H1 (cell line): ENCODE data around the gene VIPR1. TPM values are rescaled to one million over a fixed set of nuclear protein-coding genes. Genes with fewer than 3 reads are reported as not detected.

ENCODE experiments used
- CTCF ChIA-PET: fragments of 300-600 bp; sonication (Branson Sonifier 250); formaldehyde crosslinking; loops from one replicate; lab custom pipeline; 2021; ENCODE audit not compliant: partially characterized antibody; lab: Charles Lee
- POLR2A ChIA-PET: fragments of 300-600 bp; sonication (Branson Sonifier 250); formaldehyde crosslinking; loops from one replicate; lab custom pipeline; 2021; ENCODE audit warnings: inconsistent platforms; ENCODE audit not compliant: partially characterized antibody; lab: Charles Lee
- DNase-seq, 2 experiments: peaks; one replicate each; pipeline versions ENCODE4 v3.0.0 to v3.0.0-alpha.2; 2010 to 2022; ENCODE audit warnings: low spot score in 2 of 2, low read depth in 1 of 2, mixed read lengths in 1 of 2
- FAIRE-seq: peaks from 2 replicates; lab custom pipeline; 2011; peaks lifted over from hg19 to GRCh38; lab: Jason Lieb, UNC
- H2AFZ ChIP-seq: 2 replicates; pipeline ENCODE4 v1.8.1; 2012; ENCODE audit warnings: low read length, inconsistent platforms
- H2AK5ac ChIP-seq: 2 replicates; pipeline ENCODE4 v1.6.1; 2013; ENCODE audit warnings: low read depth, low read length
- H2BK120ac ChIP-seq: replicated peaks from 2 replicates; pipeline ENCODE3; 2013; ENCODE audit warnings: low read depth, low read length, inconsistent platforms
- H2BK12ac ChIP-seq: 2 replicates; pipeline ENCODE4 v1.6.1; 2013; ENCODE audit warnings: low read depth, low read length
- H2BK15ac ChIP-seq: 2 replicates; pipeline ENCODE4 v1.6.1; 2013; ENCODE audit warnings: low read length
- H2BK20ac ChIP-seq: 2 replicates; pipeline ENCODE4 v1.6.1; 2013; ENCODE audit warnings: low read length
- H2BK5ac ChIP-seq: 2 replicates; pipeline ENCODE4 v1.6.1; 2013; ENCODE audit warnings: low read depth, low read length
- H3K14ac ChIP-seq: 2 replicates; pipeline ENCODE4 v1.6.1; 2013; ENCODE audit warnings: inconsistent platforms; ENCODE audit not compliant: insufficient read length
- H3K18ac ChIP-seq: 2 replicates; pipeline ENCODE4 v1.6.1; 2013; ENCODE audit warnings: low read length; ENCODE audit errors: extremely low read depth
- H3K23ac ChIP-seq: 2 replicates; pipeline ENCODE4 v1.6.1; 2013; ENCODE audit warnings: inconsistent platforms; ENCODE audit not compliant: insufficient read length
- H3K23me2 ChIP-seq: 2 replicates; pipeline ENCODE4 v1.6.1; 2013; ENCODE audit warnings: low read depth, low read length
- H3K27ac ChIP-seq: 2 replicates; pipeline ENCODE4 v1.6.1; 2011; ENCODE audit warnings: low read depth, low read length, inconsistent platforms
- H3K27me3 ChIP-seq, 4 experiments: replicated peaks in 1 of 4; 1 replicate in 1 of 4; 2 replicates in 3 of 4; pipeline versions ENCODE4 v1.6.1 to v1.8.1; 2011 to 2013; ENCODE audit warnings: low read length in 3 of 4, mild to moderate bottlenecking in 3 of 4, inconsistent platforms in 2 of 4, mixed read lengths in 2 of 4, moderate library complexity in 1 of 4; ENCODE audit not compliant: control insufficient read depth in 3 of 4, insufficient read depth in 3 of 4; ENCODE audit errors: extremely low read depth in 1 of 4
- H3K36me3 ChIP-seq, 4 experiments: 2 replicates each; pipeline versions ENCODE4 v1.6.1 to v1.8.1; 2011 to 2013; ENCODE audit warnings: mild to moderate bottlenecking in 4 of 4, low read length in 3 of 4, moderate library complexity in 2 of 4, control low read depth in 1 of 4, inconsistent platforms in 1 of 4; ENCODE audit not compliant: insufficient read depth in 4 of 4, control insufficient read depth in 2 of 4
- H3K4ac ChIP-seq: replicated peaks from 2 replicates; pipeline ENCODE3; 2013; ENCODE audit warnings: low read length, low read depth, mixed read lengths, inconsistent platforms; ENCODE audit not compliant: insufficient read length
- H3K4me1 ChIP-seq, 4 experiments: replicated peaks in 1 of 4; 1 replicate in 1 of 4; 2 replicates in 3 of 4; pipeline versions ENCODE4 v1.6.1 to v1.8.1; 2011 to 2013; ENCODE audit warnings: low read length in 3 of 4, inconsistent platforms in 2 of 4, mixed read lengths in 1 of 4; ENCODE audit not compliant: insufficient read depth in 4 of 4, control insufficient read depth in 3 of 4
- H3K4me2 ChIP-seq, 2 experiments: 2 replicates each; pipeline versions ENCODE4 v1.6.1 to v1.8.1; 2011 to 2013; ENCODE audit warnings: low read depth in 2 of 2, low read length in 2 of 2, control low read depth in 1 of 2, inconsistent platforms in 1 of 2, mild to moderate bottlenecking in 1 of 2; ENCODE audit not compliant: insufficient read depth in 1 of 2
- H3K4me3 ChIP-seq, 4 experiments: fragments of 200-600, 300-600 bp in 1 of 4; sonication (generic), shearing (Covaris generic), sonication (Bioruptor Twin) in 1 of 4; 2 replicates each; pipeline versions ENCODE4 v1.5.1 to v1.8.1; 2011 to 2016; ENCODE audit warnings: low read length in 4 of 4, low read depth in 3 of 4, control low read depth in 2 of 4, inconsistent platforms in 2 of 4, mild to moderate bottlenecking in 2 of 4, mixed read lengths in 1 of 4, moderate library complexity in 1 of 4; ENCODE audit not compliant: insufficient read depth in 2 of 4; ENCODE audit errors: extremely low read depth in 1 of 4
- H3K56ac ChIP-seq: replicated peaks from 2 replicates; pipeline ENCODE3; 2013; ENCODE audit warnings: low read depth, mild to moderate bottlenecking, mixed read lengths, low read length, inconsistent platforms; ENCODE audit not compliant: insufficient read length
- H3K79me1 ChIP-seq: 2 replicates; pipeline ENCODE4 v1.6.1; 2013; ENCODE audit warnings: low read depth, low read length, control low read depth
- H3K79me2 ChIP-seq, 2 experiments: 2 replicates each; pipeline versions ENCODE4 v1.6.1 to v1.8.1; 2012 to 2013; ENCODE audit warnings: low read length in 2 of 2, mild to moderate bottlenecking in 2 of 2, inconsistent platforms in 1 of 2; ENCODE audit not compliant: insufficient read depth in 2 of 2, control insufficient read depth in 1 of 2
- H3K9ac ChIP-seq, 4 experiments: replicated peaks in 1 of 4; 1 replicate in 1 of 4; 2 replicates in 3 of 4; pipeline versions ENCODE4 v1.6.1 to v1.8.1; 2011 to 2013; ENCODE audit warnings: low read depth in 3 of 4, low read length in 3 of 4, control low read depth in 2 of 4, mild to moderate bottlenecking in 2 of 4, moderate library complexity in 2 of 4, inconsistent platforms in 1 of 4; ENCODE audit errors: extremely low read depth in 1 of 4
- H3K9me3 ChIP-seq, 2 experiments: 2 replicates each; pipeline versions ENCODE4 v1.6.1 to v1.8.1; 2012 to 2013; ENCODE audit warnings: mild to moderate bottlenecking in 2 of 2, moderate library complexity in 2 of 2, control low read depth in 1 of 2, inconsistent platforms in 1 of 2, low read depth in 1 of 2, low read length in 1 of 2, mixed read lengths in 1 of 2; ENCODE audit not compliant: insufficient read depth in 2 of 2
- H4K20me1 ChIP-seq, 2 experiments: replicated peaks in 1 of 2; 2 replicates each; pipeline versions ENCODE3 to v1.8.1; 2011 to 2013; ENCODE audit warnings: inconsistent platforms in 2 of 2, low read length in 2 of 2, mild to moderate bottlenecking in 1 of 2; ENCODE audit not compliant: insufficient read depth in 2 of 2, control insufficient read depth in 1 of 2
- H4K5ac ChIP-seq: 2 replicates; pipeline ENCODE4 v1.6.1; 2013; ENCODE audit warnings: low read length, low read depth, mixed read lengths, inconsistent platforms; ENCODE audit not compliant: insufficient read length
- H4K8ac ChIP-seq: 2 replicates; pipeline ENCODE4 v1.8.0; 2013; ENCODE audit warnings: mild to moderate bottlenecking, moderate library complexity, low read length, inconsistent platforms; ENCODE audit not compliant: insufficient read depth; ENCODE audit errors: extremely low read depth
- H4K91ac ChIP-seq: replicated peaks from 2 replicates; pipeline ENCODE3; 2013; ENCODE audit warnings: low read length, mixed read lengths, inconsistent platforms; ENCODE audit not compliant: insufficient read length
- ATF3 ChIP-seq: IDR thresholded peaks from 2 replicates; pipeline ENCODE4 v1.6.1; 2011; ENCODE audit warnings: low read depth, mild to moderate bottlenecking, low read length; ENCODE audit not compliant: insufficient read depth
- GABPA ChIP-seq: IDR thresholded peaks from 2 replicates; pipeline ENCODE4 v1.6.1; 2011; ENCODE audit warnings: mild to moderate bottlenecking, low read length, moderate library complexity, borderline replicate concordance; ENCODE audit not compliant: insufficient read depth
- JUND ChIP-seq: IDR thresholded peaks from 2 replicates; pipeline ENCODE4 v1.6.1; 2011; ENCODE audit warnings: mild to moderate bottlenecking, improper control_type of control experiment, low read length
- NANOG ChIP-seq: IDR thresholded peaks from 2 replicates; pipeline ENCODE4 v1.6.1; 2011; ENCODE audit warnings: low read length, low read depth, mild to moderate bottlenecking, inconsistent platforms; ENCODE audit not compliant: insufficient read depth, poor library complexity, severe bottlenecking
- SIX5 ChIP-seq: IDR thresholded peaks from 2 replicates; pipeline ENCODE4 v1.6.1; 2011; ENCODE audit warnings: mild to moderate bottlenecking, low read depth, low read length
- TAF7 ChIP-seq: optimal IDR thresholded peaks from 2 replicates; pipeline ENCODE3; 2011; ENCODE audit warnings: low read depth, mild to moderate bottlenecking, inconsistent platforms, low read length, moderate library complexity, borderline replicate concordance
- WGBS, 2 experiments: shearing (Covaris generic) in 1 of 2; methylation state at CpG; one replicate each; pipeline versions ENCODE4 v1.1.6 to v1.1.7; 2013 to 2015; ENCODE audit warnings: low lambda C conversion rate in 2 of 2, mixed read lengths in 2 of 2, inconsistent platforms in 1 of 2, low coverage in 1 of 2, missing lambda C conversion rate in 1 of 2; ENCODE audit not compliant: insufficient replicate concordance in 2 of 2, insufficient coverage in 1 of 2, insufficient read length in 1 of 2; ENCODE audit errors: extremely low coverage in 1 of 2, missing lambda C conversion rate in 1 of 2; 5-methylcytosine and 5-hydroxymethylcytosine counted together
- polyA plus RNA-seq, 7 experiments: library from polyadenylated mRNA; depleted of rRNA in 3 of 7; stranded (reverse) in 5 of 7; unstranded in 2 of 7; fragments of >200 nt in 5 of 7; fragments of 200-250 nt in 2 of 7; gene quantifications; 1 replicate in 5 of 7; 2 replicates in 1 of 7; 4 replicates in 1 of 7; pipeline versions ENCODE4 v1.2.1 to v1.2.3, GENCODE V29; 2011 to 2013; ENCODE audit warnings: missing spikeins in 2 of 7, mixed read lengths in 2 of 7
- total RNA-seq: library from RNA; stranded (reverse); fragmentation: NEBNext Ultra II Directional; extraction: Animal tissue kit (Norgen Biotek cat#: 25700); gene quantifications from 2 replicates; pipeline ENCODE4 v1.2.1, GENCODE V29; 2021

VIPR1 gene
- total and polyA plus RNA-seq, 2 of the 8 experiments (the other 6 are each of a cell fraction or from before 2014, with no cell fraction given) = 7.8 to 10.1 TPM

DNA sequence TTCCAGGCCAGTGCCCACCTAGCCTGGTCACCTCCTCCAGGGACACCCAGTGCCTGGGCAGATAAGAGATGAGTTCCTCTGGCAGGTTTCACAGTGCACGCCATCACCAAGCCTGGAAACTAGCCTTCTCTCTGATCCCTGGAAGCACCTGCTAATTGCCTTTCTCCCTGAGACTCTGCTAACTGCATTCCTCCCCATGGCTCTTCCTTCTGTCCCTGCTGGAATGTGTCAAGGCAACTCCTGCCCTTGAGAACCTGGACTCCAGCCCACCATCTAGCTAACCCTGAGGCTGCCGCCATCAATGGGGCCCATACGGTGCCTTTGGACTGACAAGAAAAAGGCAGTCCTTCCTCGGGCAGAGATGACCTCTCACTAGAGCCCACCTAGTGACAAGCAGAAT is 18.5 kb downstream of the VIPR1 start:
- Histone ChIP-seq H2BK15ac (no peak overlapping the region), H3K18ac (no peak overlapping the region), H3K56ac (no peak overlapping the region), H2BK20ac (no peak overlapping the region), H3K23me2 (no peaks in the 10 kb centered on the region), H3K4me2 (no peak overlapping the region), H4K8ac (no peak overlapping the region), H4K5ac (no peak overlapping the region), H4K20me1 (no peaks in the 10 kb centered on the region), H3K14ac (no peak overlapping the region), H3K27ac (no peak overlapping the region), H3K23ac (no peak overlapping the region), H3K9me3 (no peaks in the 10 kb centered on the region), H3K4me3 (no peak overlapping the region), H3K27me3 (no peaks in the 10 kb centered on the region), H4K91ac (no peak overlapping the region), H3K4me1 (no peaks in the 10 kb centered on the region), H2BK120ac (no peak overlapping the region), H3K9ac (no peak overlapping the region), H3K79me1 (no peaks in the 10 kb centered on the region)
- whole genome bisulfite sequencing, 2 experiments = 95% methylated on average over 4 of the region's 4 CpGs; no CpG with 5 or more reads in 1 of the 2 experiments
- CTCF ChIA-PET = interaction anchor here (0.6 to 23.3 kb wide), 3 partner anchors 22 to 331 kb away, joined by 3 to 458 read pairs (median 3); no protein-coding TSS in a partner anchor
- POLR2A ChIA-PET = interaction anchor here (3.4 kb wide), 1 partner anchor 8 kb away, joined by 10 read pairs; no protein-coding TSS in a partner anchor
- DNase-seq = no peak
- TF ChIP-seq JUND (no peak), SIX5 (no peak), NANOG (no peak), GABPA (no peak), TAF7 (no peak), ATF3 (no peak)
- TF ChIP-seq, all 59 proteins: peak for 0
- no peak overlapping the region for H2BK12ac ChIP-seq
- no peak overlapping the region for H2AFZ ChIP-seq
- no peak overlapping the region for H2AK5ac ChIP-seq
- no peak for FAIRE-seq
- H3K4ac ChIP-seq = no peak overlapping the region
- no peak overlapping the region for H2BK5ac ChIP-seq
- H3K36me3 ChIP-seq = no peaks in the 10 kb centered on the region
- no peaks in the 10 kb centered on the region for H3K79me2 ChIP-seq
